Transverse colon (tissue), 4 donors: ENCODE data around the gene TIPARP. TPM values are rescaled to one million over a fixed set of nuclear protein-coding genes. Genes with fewer than 3 reads are reported as not detected.

Source experiments
- DNase-seq: peaks from one replicate; pipeline ENCODE4 v3.0.0-alpha.2; 2019
- H3K27ac ChIP-seq, 4 donors: fragments of 200-600 bp; sonication (generic); 2 replicates each; pipeline ENCODE4 v1.5.1; 2016 to 2018; ENCODE audit warnings: inconsistent platforms in 4 of 4
- H3K27me3 ChIP-seq: fragments of 200-600 bp; sonication (generic); 2 replicates; pipeline ENCODE4 v1.5.1; 2017; ENCODE audit warnings: inconsistent platforms
- H3K36me3 ChIP-seq, 4 donors: fragments of 200-600 bp; sonication (generic); 2 replicates each; pipeline ENCODE4 v1.5.1; 2017 to 2019; ENCODE audit warnings: inconsistent platforms in 4 of 4
- H3K4me1 ChIP-seq, 4 donors: fragments of 200-600 bp; sonication (generic); 2 replicates each; pipeline ENCODE4 v1.5.1; 2017 to 2020; ENCODE audit warnings: inconsistent platforms in 4 of 4
- H3K4me3 ChIP-seq, 4 donors: fragments of 200-600 bp; sonication (generic); 1 replicate in 1 of 4; 2 replicates in 3 of 4; pipeline versions ENCODE4 v1.5.1 to v1.6.1; 2017 to 2019; ENCODE audit warnings: inconsistent platforms in 4 of 4
- H3K9me3 ChIP-seq, 2 donors: fragments of 200-600 bp; sonication (generic); 2 replicates each; pipeline ENCODE4 v1.5.1; 2017 to 2019; ENCODE audit warnings: inconsistent platforms in 2 of 2
- CTCF ChIP-seq, 5 experiments: fragments of 200-600 bp in 3 of 5; fragments of 450-650 bp in 2 of 5; sonication (generic) in 3 of 5; IDR thresholded peaks; 1 replicate in 2 of 5; 2 replicates in 3 of 5; pipeline ENCODE4 v1.5.1; 2016 to 2017; ENCODE audit warnings: antibody characterized with exemption in 5 of 5, inconsistent platforms in 3 of 5, mild to moderate bottlenecking in 2 of 5, moderate library complexity in 1 of 5
- EP300 ChIP-seq: sonication (generic); formaldehyde crosslinking; IDR thresholded peaks from one replicate; pipeline ENCODE4 v1.6.1; 2017; ENCODE audit warnings: antibody characterized with exemption, low read depth
- POLR2A ChIP-seq: fragments of 450-650 bp; IDR thresholded peaks from one replicate; pipeline ENCODE4 v1.6.1; 2016; ENCODE audit warnings: antibody characterized with exemption, mild to moderate bottlenecking, moderate library complexity
- POLR2AphosphoS5 ChIP-seq, 3 donors: sonication (generic); formaldehyde crosslinking; IDR thresholded peaks; one replicate each; pipeline ENCODE4 v1.6.1; 2016; ENCODE audit warnings: antibody characterized with exemption in 3 of 3
- WGBS, 2 donors: methylation state at CpG; one replicate each; pipeline ENCODE4 v1.1.5; 2018; ENCODE audit warnings: low coverage in 1 of 2; 5-methylcytosine and 5-hydroxymethylcytosine counted together
- in situ Hi-C, 4 donors: fragments of 200-750 bp; cut with MboI; loops; one replicate each; pipeline versions ENCODE4 v1.15.0 to v1.15.1; 2017; ENCODE audit warnings: low sequenced_read_pairs in 3 of 4, low pct_ligation_motif_present in 1 of 4, low pct_unique_long_range_greater_than_20kb in 1 of 4
- intact Hi-C: fragments of 100-400 bp; cut with DNase I; formaldehyde crosslinking; loops from one replicate; pipeline ENCODE4 v1.15.1; 2023; ENCODE audit warnings: low total_unique reads
- total RNA-seq, 4 donors: library from RNA; depleted of rRNA; stranded (reverse); fragments of >200 nt; gene quantifications; one replicate each; pipeline ENCODE4 v1.1.0, GENCODE V29; 2016

Gene TIPARP
- total RNA-seq, 4 donors from 2014 or later: 11.9 to 47.1 (median 34.3) TPM

DNA sequence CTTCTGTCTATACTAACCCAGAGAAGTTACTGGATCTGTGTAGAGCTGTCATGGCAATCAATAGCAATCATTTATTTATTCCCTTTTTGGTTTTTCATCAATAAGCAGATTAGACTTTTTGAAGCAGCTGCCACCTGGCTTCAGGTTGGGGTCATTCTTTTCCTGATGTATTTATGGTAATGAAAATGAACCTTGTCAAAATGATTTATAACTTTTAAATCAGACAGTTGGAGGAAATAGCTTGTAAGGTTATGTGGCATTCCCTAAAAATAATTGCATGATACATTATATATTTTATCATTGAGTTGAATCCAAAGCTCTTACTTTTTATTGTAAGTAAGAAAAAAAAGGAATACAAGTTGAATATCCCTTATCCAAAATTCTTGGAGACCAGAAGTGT is 8.6 kb downstream of the TIPARP start:
- no peak for TF ChIP-seq CTCF (IDR thresholded peaks at IDR 0.05)
- TF ChIP-seq POLR2A: no peak
- TF ChIP-seq EP300: no peak
- TF ChIP-seq POLR2AphosphoS5 (IDR thresholded peaks at IDR 0.05): no peak
- no peak for DNase-seq
- in situ Hi-C loops: loop anchor here in 3 of 4 donors (5.0 to 25.0 kb wide), 5 partner anchors 132 to 521 kb away; partner anchors contain the start of genes CCNL1 (in 1 of the 3) and LEKR1 (in 1 of the 3)

GRCh38 chr3:156685198-156685597 is 10.8 kb downstream of the TIPARP start:
- 60 to 79% methylated on average over 2 of the region's 2 CpGs for WGBS, 2 donors
- intact Hi-C loops (no loop called here), in situ Hi-C loops (loop anchor here in 3 of 4 donors (10.0 to 25.0 kb wide), 4 partner anchors 130 to 523 kb away; partner anchors contain the start of genes CCNL1 (in 1 of the 3) and LEKR1 (in 1 of the 3))
- Histone ChIP-seq H3K27me3 (no peaks in the 10 kb centered on the region), H3K36me3 (peaks cover 0 to 1% (median 0%) of the 10 kb centered on the region in 4 donors), H3K4me3 (no peak overlapping the region), H3K9me3 (no peaks in the 10 kb centered on the region), H3K27ac (peak overlapping the region; percentile 4 to 22 (median 11)), H3K4me1 (peaks cover 54 to 94% (median 62%) of the 10 kb centered on the region in 4 donors)
- TF ChIP-seq POLR2AphosphoS5 (IDR thresholded peaks at IDR 0.05) (no peak), POLR2A (no peak), EP300 (no peak), CTCF (IDR thresholded peaks at IDR 0.05) (no peak)
- no peak for DNase-seq

More for the DNA sequence above, 8.6 kb downstream of the TIPARP start:
- Histone ChIP-seq H3K4me1 (peaks cover 45 to 93% (median 50%) of the 10 kb centered on the region in 4 donors), H3K27me3 (no peaks in the 10 kb centered on the region), H3K4me3 (no peak overlapping the region), H3K9me3 (no peaks in the 10 kb centered on the region), H3K36me3 (peaks cover 0 to 18% (median 0%) of the 10 kb centered on the region in 4 donors), H3K27ac (no peak overlapping the region)
- intact Hi-C loops: no loop called here

DNA sequence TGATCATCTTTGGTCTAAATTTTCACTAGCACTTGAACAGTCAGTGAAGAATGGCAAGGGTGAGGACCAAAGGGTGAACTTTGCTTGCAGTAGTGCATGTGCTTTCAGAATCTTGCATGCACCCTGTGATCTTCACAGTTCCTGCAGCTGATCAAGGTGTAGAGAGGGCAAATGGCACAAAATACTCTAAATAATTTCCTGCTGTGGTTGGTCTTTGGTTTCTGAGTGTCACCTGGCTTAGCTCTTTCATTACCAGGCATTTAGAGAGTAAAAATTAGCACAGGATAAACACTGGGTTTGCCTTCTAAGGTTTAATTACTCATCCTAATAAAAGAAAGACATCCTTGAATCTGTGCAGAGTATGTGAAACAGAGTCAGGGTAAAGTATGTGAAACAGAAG is 11.4 kb downstream of the TIPARP start:
- H3K4me3 ChIP-seq: no peak overlapping the region
- no peaks in the 10 kb centered on the region for H3K9me3 ChIP-seq
- no peak for TF ChIP-seq EP300
- no peak for TF ChIP-seq POLR2A
- no peak for TF ChIP-seq POLR2AphosphoS5 (IDR thresholded peaks at IDR 0.05)
- TF ChIP-seq CTCF (IDR thresholded peaks at IDR 0.05): no peak
- intact Hi-C loops (no loop called here), in situ Hi-C loops (loop anchor here in 3 of 4 donors (10.0 to 25.0 kb wide), 4 partner anchors 129 to 523 kb away; partner anchors contain the start of genes CCNL1 (in 1 of the 3) and LEKR1 (in 1 of the 3))
- no peaks in the 10 kb centered on the region for H3K36me3 ChIP-seq
- peaks cover 56 to 94% (median 65%) of the 10 kb centered on the region in 4 donors for H3K4me1 ChIP-seq
- no peaks in the 10 kb centered on the region for H3K27me3 ChIP-seq
- no peak for DNase-seq
- H3K27ac ChIP-seq: peak overlapping the region; percentile 4 to 26 (median 24)

- H3K36me3 ChIP-seq: no peaks in the 10 kb centered on the region
Observed at GRCh38 chr3:156687023-156687422, 12.6 kb downstream of the TIPARP start.

More at GRCh38 chr3:156687023-156687422, 12.6 kb downstream of the TIPARP start:
- DNase-seq: no peak
- intact Hi-C loops (no loop called here), in situ Hi-C loops (loop anchor here in 3 of 4 donors (10.0 to 25.0 kb wide), 4 partner anchors 128 to 525 kb away; partner anchors contain the start of genes CCNL1 (in 1 of the 3) and LEKR1 (in 1 of the 3))
- no peak overlapping the region for H3K27ac ChIP-seq
- H3K9me3 ChIP-seq: no peaks in the 10 kb centered on the region
- no peak overlapping the region for H3K4me3 ChIP-seq
- H3K4me1 ChIP-seq: peaks cover 52 to 94% (median 64%) of the 10 kb centered on the region in 4 donors
- TF ChIP-seq POLR2AphosphoS5 (IDR thresholded peaks at IDR 0.05) (no peak), CTCF (IDR thresholded peaks at IDR 0.05) (no peak), EP300 (no peak), POLR2A (no peak)
- no peaks in the 10 kb centered on the region for H3K27me3 ChIP-seq
